OCI-M1 (cell line): ENCODE measurements around the gene PPP1R3G.
"Not testable (repeated sequence)": the region's sequence is repeated elsewhere in the genome, so short reads cannot be mapped to it uniquely, and the experiment has no call there.

Experiments
- DNase-seq: peaks from one replicate; lab custom pipeline; 2025; lab: John Stamatoyannopoulos, UW

Gene PPP1R3G

DNA sequence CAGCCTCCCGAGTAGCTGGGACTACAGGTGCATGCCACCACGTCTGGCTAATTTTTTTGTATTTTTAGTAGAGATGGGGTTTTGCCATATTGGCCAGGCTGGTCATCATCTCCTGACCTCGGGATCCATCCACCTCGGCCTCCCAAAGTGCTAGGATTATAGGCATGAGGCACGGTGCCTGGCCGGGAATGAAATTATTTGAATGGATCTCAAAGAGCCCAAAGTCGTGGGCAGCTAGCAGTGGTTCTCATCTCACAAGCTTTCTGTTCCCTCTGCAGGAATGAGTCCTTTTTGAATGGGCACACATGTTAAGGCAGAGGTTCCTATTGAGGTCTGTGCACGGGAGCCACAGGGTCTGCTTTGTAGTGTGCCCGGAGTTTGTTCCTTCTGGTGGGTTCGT lies 34.9 kb downstream of the PPP1R3G start:
- no peak for DNase-seq

DNA sequence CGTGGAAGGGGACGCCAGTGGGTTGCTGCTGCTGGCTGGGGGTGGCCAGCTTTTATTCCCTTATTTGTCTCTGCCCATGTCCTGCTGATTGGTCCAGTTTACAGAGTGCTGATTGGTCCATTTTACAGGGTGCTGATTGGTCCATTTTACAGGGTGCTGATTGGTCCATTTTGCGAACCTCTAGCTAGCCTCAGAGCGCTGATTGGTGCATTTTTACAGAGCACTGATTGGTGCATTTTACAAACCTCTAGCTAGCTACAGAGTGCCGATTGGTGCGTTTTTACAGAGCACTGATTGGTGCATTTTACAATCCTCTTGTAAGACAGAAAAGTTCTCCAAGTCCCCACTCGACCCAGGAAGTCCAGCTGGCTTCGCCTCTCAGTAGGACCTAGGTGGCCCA lies 35.4 kb downstream of the PPP1R3G start:
- not testable (repeated sequence) for DNase-seq

DNA sequence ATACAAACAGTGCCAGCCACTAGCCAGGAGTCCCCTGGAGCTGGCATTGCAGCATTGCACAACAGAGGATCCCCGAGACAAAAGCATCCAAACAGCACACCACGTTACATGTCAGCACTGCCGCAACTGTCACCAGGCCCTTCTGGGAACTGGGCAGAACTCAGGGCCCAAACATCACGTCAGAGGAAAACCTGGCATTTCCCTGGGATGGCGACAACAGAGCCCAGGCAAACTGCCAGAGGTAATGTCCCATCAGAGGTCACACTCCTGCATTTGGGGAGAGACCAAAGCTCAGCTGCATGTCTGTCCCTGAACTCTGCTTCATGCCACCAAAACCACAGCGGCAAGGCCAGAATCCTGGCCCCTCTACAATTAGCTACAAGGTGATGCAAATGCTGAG lies 36.3 kb downstream of the PPP1R3G start:
- no peak for DNase-seq

DNA sequence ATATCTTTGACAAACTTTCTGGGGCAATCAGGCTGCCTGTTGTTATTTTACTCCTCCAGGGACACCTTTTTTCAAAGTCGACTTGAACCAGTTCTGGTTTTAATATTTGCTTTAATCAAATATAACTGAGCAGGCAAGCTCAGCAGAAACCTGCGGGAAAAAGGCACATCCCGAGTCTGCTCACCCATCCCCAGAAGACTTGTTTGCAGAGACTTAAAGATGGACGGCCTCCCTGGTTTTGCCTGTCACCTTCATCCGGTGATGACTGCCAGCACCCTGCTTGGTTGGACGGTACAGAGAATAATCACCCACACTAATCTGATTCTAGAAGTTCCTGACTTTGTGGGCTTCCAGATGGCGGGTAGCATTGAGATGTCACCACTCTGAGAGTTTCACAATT lies 36.8 kb downstream of the PPP1R3G start:
- DNase-seq: no peak

DNA sequence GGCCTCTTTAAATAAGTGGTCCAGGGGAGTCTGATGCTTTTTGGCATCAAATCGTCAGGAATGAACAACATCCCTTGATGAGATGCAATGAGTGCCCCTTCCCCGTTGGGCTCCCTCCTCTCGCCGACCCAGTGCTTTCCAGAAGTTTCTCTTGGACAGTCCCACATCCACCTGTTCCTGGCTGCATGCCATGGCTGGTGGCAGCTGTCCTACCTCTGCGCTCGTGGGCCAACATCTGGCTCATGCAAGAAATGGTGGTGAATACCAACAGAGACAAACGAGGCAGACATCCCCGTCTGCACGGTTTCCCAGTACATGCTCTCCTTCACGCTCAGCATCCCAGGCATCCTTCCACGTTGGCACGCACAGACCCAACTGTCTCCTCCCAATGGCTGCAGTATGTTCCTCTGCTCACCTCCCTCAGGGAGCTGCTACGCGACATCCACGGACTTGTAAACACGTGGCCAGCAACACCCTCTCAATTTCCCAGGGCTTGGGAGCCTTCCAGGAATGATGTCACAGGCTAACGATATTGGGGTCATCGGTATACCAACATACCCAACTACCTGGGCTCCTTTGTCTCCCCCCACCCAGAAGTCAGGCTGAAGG lies 37.5 kb downstream of the PPP1R3G start:
- no peak for DNase-seq

DNA sequence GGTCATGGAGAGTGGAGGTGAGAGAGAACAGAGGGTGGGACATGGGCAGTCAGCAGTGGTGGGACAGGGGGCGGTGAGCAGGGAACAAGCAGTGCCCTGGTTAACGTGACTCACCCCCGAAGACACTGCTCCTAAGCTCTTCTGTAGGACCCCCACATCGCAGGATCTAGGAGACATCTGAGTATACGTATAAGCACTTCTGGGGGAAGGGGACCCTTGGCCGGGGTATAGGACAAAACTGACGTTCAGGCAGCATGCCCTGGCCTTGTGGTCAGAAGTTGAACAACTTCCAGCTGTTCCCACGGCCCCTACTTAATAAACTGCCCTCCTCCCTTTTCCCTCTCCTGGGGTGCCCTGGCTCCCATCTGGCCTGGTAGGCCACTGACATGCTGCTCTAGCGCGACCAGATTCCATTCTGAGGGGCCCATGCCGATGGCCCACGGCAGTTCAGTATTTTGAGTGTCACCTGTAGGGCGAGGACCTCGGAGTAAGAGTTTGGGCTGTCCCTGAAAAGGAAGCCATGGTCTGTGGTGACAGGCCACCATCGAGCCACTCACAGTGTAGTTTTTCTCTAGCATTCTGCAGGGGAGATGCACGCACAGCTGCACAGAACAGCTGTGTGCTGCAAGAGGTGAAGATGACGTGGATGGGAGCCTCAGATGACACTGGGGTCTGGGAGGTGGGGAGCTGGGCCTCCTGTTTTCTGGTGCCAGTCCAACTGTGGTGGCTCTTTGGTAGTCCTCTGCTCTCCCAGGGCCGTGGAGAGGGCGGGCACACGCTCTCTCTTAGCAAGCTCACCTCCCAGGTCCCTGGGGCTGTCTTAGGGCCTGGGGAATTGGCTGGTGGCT lies 38.4 kb downstream of the PPP1R3G start:
- DNase-seq: no peak

DNA sequence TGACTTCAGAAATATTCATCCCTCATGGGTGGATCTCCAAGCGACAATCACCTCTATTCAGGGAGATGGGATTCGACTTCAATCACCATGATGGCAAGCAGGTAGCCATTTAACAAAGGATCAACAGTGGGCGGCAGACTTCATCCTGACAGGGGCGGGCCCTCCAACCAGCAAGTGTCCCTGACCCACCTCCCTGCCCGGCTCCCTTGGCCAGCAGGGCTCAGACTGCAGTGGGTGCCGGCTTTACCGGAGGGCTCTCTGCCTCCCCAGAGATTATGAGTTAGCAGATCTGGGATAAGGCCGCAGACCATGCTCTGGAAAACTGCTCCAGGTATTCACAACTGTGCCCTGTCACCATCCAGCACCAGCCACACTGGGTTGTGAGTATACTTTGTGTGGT lies 39.4 kb downstream of the PPP1R3G start:
- DNase-seq: no peak

DNA sequence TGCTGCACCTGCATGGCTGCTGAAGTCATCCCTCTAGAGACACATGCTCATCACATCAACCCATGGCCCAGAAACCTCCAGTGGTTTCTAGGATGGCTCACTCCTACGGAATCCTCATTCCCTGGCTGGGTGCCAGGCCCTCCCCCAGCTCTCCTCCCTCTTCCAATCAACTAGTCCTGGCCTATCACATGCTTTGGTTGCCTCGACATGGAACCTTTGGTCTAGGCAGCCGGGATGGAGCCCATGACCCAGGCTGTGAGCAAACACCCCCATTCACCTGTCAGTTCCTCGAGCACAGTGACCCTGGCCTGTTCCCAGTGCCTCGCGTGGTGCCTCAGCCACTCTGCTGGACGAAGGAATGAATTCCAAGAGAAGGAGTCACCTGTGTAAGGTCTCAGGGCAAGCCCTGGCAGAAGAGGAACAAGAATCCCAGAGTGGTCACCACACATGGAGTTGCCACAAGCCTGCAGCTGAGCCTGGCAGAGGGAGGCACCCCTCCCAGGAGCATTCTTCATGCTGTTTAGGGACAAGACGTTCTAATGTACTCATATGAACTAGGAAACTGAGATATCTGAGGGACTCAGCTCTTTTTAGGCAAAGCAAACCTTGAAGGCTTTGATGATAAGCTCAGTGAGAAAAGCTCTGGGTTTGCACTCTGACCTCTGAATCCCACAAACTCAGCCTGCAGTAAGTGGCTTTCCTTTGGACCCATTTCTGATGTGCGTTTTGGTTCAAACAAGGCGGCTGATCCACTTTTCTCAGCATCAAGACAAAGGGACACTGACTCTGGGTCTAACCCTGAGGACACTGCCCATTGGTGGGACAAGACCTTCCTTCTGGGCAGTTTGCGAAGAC lies 40.2 kb downstream of the PPP1R3G start:
- DNase-seq: no peak

DNA sequence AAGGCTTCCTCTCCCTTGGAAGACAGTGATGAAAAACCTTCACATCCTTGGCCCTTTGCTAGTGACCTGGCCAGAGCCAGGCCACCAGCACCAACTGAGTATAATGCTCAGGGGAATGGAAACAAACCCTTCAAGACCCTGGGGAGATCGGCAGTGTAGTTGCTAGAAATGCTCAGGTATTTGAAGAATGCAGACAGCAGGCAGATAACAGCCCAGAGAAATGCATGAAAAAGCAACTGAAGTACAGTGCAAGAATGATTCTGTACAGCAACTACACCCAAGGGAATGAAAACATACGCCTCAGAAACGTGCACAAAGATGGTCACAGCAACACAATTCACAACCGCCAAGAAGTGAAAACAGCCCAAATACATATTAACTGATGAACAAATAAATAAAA lies 41.1 kb downstream of the PPP1R3G start:
- no peak for DNase-seq

DNA sequence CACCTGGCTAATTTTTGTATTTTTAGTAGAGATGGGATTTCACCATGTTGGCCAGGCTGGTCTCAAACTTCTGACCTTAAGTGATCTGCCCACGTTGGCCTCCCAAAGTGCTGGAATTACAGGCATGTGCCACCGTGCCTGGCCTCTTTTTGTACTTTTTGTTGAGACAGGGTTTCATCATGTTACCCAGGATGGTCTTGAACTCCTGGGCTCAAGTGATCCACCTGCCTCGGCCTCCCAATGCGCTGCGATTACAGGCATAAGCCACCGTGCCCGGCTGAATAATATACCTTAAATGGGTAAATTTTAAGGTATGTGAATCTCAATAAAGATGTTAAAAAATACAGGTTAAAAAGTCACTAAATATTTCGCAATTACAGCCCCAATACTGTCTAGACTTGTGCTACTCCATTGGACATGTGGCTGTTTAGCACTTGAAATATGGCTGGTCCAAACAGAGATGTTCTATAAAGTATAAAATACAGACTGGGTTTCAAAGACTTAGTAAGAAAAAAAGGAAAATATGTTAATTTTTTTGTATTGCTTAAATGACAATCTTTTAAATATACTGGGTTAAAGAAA lies 42.1 kb downstream of the PPP1R3G start:
- no peak for DNase-seq

DNA sequence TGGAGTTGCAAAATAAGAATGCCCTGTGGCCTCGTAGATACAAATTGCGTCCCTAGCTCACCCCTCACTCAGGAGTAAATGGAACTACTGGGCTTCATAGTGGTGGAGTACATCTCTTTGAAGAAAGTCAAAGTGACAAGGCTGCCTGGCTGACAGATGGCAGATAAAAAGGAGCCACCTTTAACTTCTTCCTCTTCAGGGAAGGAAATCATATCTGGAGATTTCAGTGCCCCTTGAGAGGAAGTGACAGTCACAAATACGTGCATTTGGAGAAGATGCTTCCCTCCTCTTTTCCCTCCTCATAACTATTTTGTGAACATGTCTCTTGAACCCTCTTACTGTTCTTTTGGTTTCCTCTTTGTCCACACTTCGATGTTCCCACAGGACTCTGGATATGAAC lies 43.2 kb downstream of the PPP1R3G start:
- no peak for DNase-seq

DNA sequence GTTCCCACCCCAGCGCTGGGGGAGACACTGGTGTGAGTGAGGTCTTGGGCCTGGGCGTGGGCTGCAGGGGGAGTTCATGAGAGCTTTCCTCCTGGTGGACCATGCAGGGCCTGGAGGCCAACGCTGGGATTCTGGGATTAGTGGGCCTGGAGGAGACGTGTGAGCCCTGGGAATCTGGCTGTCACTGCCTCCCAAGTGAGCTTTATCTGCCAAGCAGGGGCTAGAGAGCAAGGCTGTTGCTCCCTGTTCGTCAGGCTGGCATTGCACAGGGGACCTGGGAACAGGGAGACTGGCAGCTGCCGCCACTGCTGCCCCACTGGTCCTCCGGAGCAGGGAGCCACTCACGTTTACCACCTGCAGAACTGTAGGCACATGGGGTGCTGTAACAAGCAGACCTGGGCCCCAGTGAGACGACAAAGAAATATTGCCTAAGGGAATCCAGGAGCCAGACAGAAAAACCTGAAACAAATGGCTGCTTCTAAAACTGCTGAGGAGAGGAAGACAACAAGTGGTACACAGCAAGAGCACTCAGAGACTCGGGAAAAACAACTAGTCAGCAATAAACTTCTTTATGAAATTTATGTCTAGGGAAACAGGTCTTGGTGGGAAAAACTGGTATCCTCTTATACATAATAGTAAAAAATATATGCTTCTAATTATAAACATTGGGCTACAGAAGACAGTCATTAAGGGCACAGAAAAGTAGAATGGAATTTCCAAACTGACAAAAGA lies 45.2 kb downstream of the PPP1R3G start:
- DNase-seq: no peak

DNA sequence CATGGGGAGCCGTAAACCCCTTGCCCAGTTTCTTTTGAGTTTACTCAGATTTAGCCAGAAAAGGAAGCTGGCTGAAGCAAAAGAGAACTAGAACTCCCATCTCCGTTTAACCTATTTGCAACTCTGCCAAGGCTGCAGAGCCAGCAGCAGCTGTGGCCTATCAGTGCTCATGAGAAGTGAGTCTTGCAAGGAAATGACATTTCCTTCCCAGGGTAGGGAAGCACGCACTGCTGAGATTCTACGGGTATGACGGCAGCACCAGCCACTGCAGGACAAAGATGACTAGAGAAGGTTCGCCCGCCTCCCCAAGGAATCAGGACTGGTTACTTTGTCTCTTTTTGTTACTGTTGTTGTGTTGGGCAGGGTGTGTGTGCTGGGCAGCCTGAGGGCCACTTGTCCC lies 47.6 kb downstream of the PPP1R3G start:
- DNase-seq: no peak

DNA sequence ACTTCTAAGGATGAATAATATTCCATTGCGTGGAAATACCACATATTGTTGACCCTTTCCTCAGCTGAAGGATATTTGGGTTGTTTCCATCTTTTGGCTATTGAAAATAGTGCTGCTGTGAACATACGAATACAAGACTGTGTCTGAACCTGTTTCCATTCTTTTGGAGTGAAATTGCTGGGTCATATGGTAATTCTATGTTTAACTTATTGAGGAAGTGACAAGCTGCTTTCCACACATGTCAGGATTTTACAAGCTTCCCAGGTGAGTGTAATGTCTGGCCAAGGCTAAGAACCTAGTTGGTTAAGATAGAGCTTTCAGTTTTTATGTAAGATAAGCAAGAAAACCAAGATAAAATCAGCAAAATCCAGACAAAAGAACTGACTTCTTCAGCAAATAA lies 48.8 kb downstream of the PPP1R3G start:
- DNase-seq: no peak

DNA sequence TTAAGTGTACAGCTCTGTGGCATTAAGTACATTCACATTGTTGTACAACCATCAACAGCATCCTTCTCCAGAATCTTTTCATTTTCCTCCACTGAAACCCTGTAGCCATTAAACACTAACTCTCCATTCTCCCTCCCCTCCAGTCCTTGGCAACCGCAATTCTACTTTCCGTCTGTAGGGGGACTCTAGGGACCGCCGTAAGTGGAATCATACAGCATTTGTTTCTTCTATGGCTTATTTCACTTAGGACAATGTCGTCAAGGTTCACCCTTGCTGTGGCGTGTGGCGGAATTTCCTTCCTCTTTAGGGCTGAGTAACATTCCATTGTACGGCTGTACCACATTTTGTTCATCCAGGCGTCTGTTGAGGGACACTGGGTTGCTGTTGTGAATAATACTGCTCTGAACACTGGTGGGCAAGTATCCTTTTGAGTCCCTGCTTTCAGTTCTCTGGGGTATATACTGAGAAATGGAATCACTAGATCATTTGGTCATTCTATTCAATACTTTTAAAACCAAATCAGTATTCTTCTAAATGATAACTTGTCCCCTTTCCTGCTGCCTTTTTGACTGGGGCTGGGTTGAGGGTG lies 50.7 kb downstream of the PPP1R3G start:
- DNase-seq: peak; percentile 75

DNA sequence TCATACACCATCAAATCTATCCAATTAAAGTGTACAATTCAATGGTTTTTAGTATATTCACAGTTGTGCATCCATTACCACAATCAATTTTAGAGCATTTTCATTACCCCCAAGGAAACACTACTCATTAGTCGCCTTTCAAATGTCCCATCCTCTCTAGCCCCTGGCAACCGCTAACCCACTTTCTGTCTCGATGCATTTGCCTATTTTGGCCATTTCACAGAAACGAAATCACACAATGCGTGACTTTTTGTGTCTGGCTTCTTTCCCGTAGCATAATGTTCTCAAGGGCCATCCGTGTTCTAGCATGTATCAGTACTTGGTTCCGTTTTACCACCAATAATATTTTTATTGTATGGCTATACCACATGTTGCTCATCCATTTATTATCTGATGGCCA lies 51.7 kb downstream of the PPP1R3G start:
- DNase-seq: no peak
